Measurements from ENCODE around the gene GGT6. TPM values are rescaled to one million over a fixed set of nuclear protein-coding genes. Genes with fewer than 3 reads are reported as not detected.

The GGT6 gene
- polyA plus RNA-seq, 3 donors, result not detected

DNA sequence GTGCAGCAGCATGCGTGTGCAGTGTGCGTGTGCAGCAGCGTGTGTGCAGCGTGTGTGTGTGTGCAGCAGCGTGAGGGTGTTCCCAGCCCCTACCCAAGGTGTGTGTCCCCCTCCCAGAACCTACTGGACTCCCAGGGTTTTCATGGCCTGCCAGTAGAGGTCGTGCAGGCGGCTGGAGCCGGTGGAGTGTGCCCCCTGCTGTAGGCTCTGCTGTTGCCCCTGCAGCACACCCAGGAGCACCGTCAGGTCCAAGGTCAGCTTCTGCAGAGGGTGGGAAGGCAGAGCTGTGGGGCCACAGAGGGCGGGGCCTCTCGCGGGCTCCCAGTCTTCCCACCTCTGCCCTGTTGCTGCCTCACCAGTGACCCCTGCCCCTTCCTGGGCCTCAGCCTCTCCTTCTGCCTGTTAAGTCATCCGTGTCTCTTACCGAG, 20.1 kb downstream of the GGT6 start:
- Mint-ChIP-seq H3K9me3 (no peaks in the 10 kb centered on the region), H3K27me3 (ENCODE audit: low read depth in 3 of 3) (peaks cover 1 to 2% (median 2%) of the 10 kb centered on the region in 3 donors), H3K36me3 (peaks cover 42 to 73% of the 10 kb centered on the region in 2 donors), H3K27ac (peak overlapping the region in 1 of 7 donors; percentile 50), H3K4me3 (no peak overlapping the region), H3K4me1 (peaks cover 16% of the 10 kb centered on the region)
- H2AFZ ChIP-seq (ENCODE audit: insufficient read depth, low read depth, low read length, poor library complexity, severe bottlenecking), result no peak overlapping the region
- H4K20me1 ChIP-seq (ENCODE audit: insufficient read depth, low read length), result no peaks in the 10 kb centered on the region
- peaks cover 64 to 68% of the 10 kb centered on the region in 2 donors for H3K36me3 ChIP-seq (replicated peaks in 1 of 2; ENCODE audit: control insufficient read depth in 1 of 2, insufficient read depth in 2 of 2, low read length in 2 of 2)
- WGBS (ENCODE audit: insufficient coverage), result 63% methylated on average over 14 of the region's 14 CpGs
- DNase-seq, result no peak
- no peak overlapping the region for H3K4me2 ChIP-seq (replicated peaks; ENCODE audit: extremely low read depth, low read length, poor library complexity, severe bottlenecking)
- peaks cover 14 to 18% of the 10 kb centered on the region in 2 donors for H3K4me1 ChIP-seq (ENCODE audit: control insufficient read depth in 1 of 2, insufficient read depth in 2 of 2, low read length in 2 of 2)
- H3K27ac ChIP-seq (ENCODE audit: low read depth in 1 of 2, low read length in 2 of 2), result no peak overlapping the region
- TF ChIP-seq, protein P1, sequence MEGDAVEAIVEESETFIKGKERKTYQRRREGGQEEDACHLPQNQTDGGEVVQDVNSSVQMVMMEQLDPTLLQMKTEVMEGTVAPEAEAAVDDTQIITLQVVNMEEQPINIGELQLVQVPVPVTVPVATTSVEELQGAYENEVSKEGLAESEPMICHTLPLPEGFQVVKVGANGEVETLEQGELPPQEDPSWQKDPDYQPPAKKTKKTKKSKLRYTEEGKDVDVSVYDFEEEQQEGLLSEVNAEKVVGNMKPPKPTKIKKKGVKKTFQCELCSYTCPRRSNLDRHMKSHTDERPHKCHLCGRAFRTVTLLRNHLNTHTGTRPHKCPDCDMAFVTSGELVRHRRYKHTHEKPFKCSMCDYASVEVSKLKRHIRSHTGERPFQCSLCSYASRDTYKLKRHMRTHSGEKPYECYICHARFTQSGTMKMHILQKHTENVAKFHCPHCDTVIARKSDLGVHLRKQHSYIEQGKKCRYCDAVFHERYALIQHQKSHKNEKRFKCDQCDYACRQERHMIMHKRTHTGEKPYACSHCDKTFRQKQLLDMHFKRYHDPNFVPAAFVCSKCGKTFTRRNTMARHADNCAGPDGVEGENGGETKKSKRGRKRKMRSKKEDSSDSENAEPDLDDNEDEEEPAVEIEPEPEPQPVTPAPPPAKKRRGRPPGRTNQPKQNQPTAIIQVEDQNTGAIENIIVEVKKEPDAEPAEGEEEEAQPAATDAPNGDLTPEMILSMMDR (IDR thresholded peaks at IDR 0.05), result no peak
- H3K4me3 ChIP-seq (replicated peaks in 1 of 3; ENCODE audit: low read depth in 2 of 3, low read length in 3 of 3), result no peak overlapping the region
- H3K27me3 ChIP-seq (ENCODE audit: control insufficient read depth in 2 of 2, insufficient read depth in 2 of 2, low read length in 2 of 2), result no peaks in the 10 kb centered on the region
- intact Hi-C loops (cut with micrococcal nuclease), result no loop called here
- H3K9ac ChIP-seq (ENCODE audit: insufficient read depth, low read length, poor library complexity, severe bottlenecking), result no peak overlapping the region
- H3K79me2 ChIP-seq (ENCODE audit: insufficient read depth, low read length), result no peaks in the 10 kb centered on the region
- no peaks in the 10 kb centered on the region for H3K9me3 ChIP-seq (replicated peaks in 1 of 2; ENCODE audit: control insufficient read depth in 1 of 2, insufficient read depth in 1 of 2, low read length in 2 of 2)

DNA sequence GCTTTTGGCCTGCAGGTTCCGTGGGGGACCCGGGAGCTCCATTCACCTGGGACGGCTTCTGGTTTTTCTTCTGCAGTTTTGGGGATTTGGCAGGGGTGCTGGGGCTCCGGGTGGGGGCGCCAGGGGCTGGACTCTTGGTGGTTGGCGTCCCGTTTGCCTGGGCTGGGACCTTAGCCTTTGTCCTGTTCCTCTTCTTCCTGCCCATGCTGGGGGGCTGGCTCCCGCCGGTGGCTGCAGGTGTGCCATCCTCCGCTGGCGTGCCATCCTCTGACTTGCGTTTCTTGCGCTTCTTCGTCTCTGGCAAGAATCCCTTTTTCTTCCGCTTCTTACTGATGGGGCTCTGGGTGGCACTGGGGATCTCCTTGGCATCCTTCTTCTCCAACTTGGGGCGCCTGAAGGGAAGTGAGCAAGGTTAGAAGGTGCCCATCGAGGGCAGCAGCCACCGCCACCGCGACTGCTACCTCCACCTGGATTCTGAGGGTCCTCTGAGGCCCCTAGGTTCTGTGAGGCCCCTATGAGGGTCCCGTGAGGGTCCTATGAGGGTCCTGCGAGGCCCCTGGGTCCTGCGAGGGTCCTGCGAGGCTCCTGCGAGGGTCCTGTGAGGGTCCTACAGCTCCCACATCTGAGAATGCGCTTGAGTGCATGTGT, 20.7 kb downstream of the GGT6 start:
- peaks cover 38 to 68% of the 10 kb centered on the region in 2 donors for H3K36me3 Mint-ChIP-seq
- no peak overlapping the region for H3K4me2 ChIP-seq (replicated peaks; ENCODE audit: extremely low read depth, low read length, poor library complexity, severe bottlenecking)
- H3K36me3 ChIP-seq (replicated peaks in 1 of 2; ENCODE audit: control insufficient read depth in 1 of 2, insufficient read depth in 2 of 2, low read length in 2 of 2), result peaks cover 63 to 65% of the 10 kb centered on the region in 2 donors
- peaks cover 16% of the 10 kb centered on the region for H3K4me1 Mint-ChIP-seq
- 91% methylated on average over 16 of the region's 26 CpGs for WGBS (ENCODE audit: insufficient coverage)
- no peaks in the 10 kb centered on the region for H4K20me1 ChIP-seq (ENCODE audit: insufficient read depth, low read length)
- no peak overlapping the region for H3K27ac Mint-ChIP-seq
- intact Hi-C loops (cut with micrococcal nuclease), result no loop called here
- no peaks in the 10 kb centered on the region for H3K9me3 ChIP-seq (replicated peaks in 1 of 2; ENCODE audit: control insufficient read depth in 1 of 2, insufficient read depth in 1 of 2, low read length in 2 of 2)
- H3K4me3 Mint-ChIP-seq, result no peak overlapping the region
- TF ChIP-seq, protein P1 (IDR thresholded peaks at IDR 0.05), result no peak
- H3K27me3 ChIP-seq (ENCODE audit: control insufficient read depth in 2 of 2, insufficient read depth in 2 of 2, low read length in 2 of 2), result no peaks in the 10 kb centered on the region
- DNase-seq, result no peak
- no peaks in the 10 kb centered on the region for H3K79me2 ChIP-seq (ENCODE audit: insufficient read depth, low read length)
- no peak overlapping the region for H3K27ac ChIP-seq (ENCODE audit: low read depth in 1 of 2, low read length in 2 of 2)
- H3K9ac ChIP-seq (ENCODE audit: insufficient read depth, low read length, poor library complexity, severe bottlenecking), result no peak overlapping the region
- H3K9me3 Mint-ChIP-seq, result no peaks in the 10 kb centered on the region
- peaks cover 14 to 18% of the 10 kb centered on the region in 2 donors for H3K4me1 ChIP-seq (ENCODE audit: control insufficient read depth in 1 of 2, insufficient read depth in 2 of 2, low read length in 2 of 2)
- no peak overlapping the region for H2AFZ ChIP-seq (ENCODE audit: insufficient read depth, low read depth, low read length, poor library complexity, severe bottlenecking)
- H3K27me3 Mint-ChIP-seq (ENCODE audit: low read depth in 3 of 3), result peaks cover 0 to 2% (median 2%) of the 10 kb centered on the region in 3 donors
- no peak overlapping the region for H3K4me3 ChIP-seq (replicated peaks in 1 of 3; ENCODE audit: low read depth in 2 of 3, low read length in 3 of 3)

Measured in CD14-positive monocyte (primary cell).